ENCODE data around the gene CCDC85C. TPM values are rescaled to one million over a fixed set of nuclear protein-coding genes. Genes with fewer than 3 reads are reported as not detected.
A peak's percentile ranks its signal among the peaks of the same experiment; 100 is the strongest.

Gene CCDC85C
- total and polyA plus RNA-seq, 4 donors = 8.4 to 34.5 (median 25.0) TPM

GRCh38 chr14:99561864-99562263 is 42.1 kb downstream of the CCDC85C start:
- Histone ChIP-seq H3K27me3 (ENCODE audit: control insufficient read depth, insufficient read depth, low read length) (no peaks in the 10 kb centered on the region), H3K4me1 (ENCODE audit: control insufficient read depth, insufficient read depth, low read length) (peaks cover 74% of the 10 kb centered on the region), H3K27ac (ENCODE audit: low read depth, low read length) (no peak overlapping the region), H3K4me3 (ENCODE audit: low read depth, low read length) (no peak overlapping the region), H3K9me3 (ENCODE audit: control insufficient read depth, insufficient read depth, low read length) (no peaks in the 10 kb centered on the region), H3K36me3 (ENCODE audit: control insufficient read depth, insufficient read depth, low read length) (peaks cover 4% of the 10 kb centered on the region)
- DNase-seq (ENCODE audit: low read depth in 4 of 6, low spot score in 6 of 6) = no peak
- WGBS (ENCODE audit: insufficient coverage) = 76% methylated on average over 10 of the region's 10 CpGs

- peak in 1 of 6 donors; percentile 38 for DNase-seq (ENCODE audit: low read depth in 4 of 6, low spot score in 6 of 6)
- peaks cover 4% of the 10 kb centered on the region for H3K36me3 ChIP-seq (ENCODE audit: control insufficient read depth, insufficient read depth, low read length)
- H3K9me3 ChIP-seq (ENCODE audit: control insufficient read depth, insufficient read depth, low read length) = no peaks in the 10 kb centered on the region
- peaks cover 68% of the 10 kb centered on the region for H3K4me1 ChIP-seq (ENCODE audit: control insufficient read depth, insufficient read depth, low read length)
- 49% methylated on average over 15 of the region's 15 CpGs for WGBS (ENCODE audit: insufficient coverage)
- H3K27ac ChIP-seq (ENCODE audit: low read depth, low read length) = no peak overlapping the region
- H3K27me3 ChIP-seq (ENCODE audit: control insufficient read depth, insufficient read depth, low read length) = no peaks in the 10 kb centered on the region
- H3K4me3 ChIP-seq (ENCODE audit: low read depth, low read length) = no peak overlapping the region
Measured at GRCh38 chr14:99560922-99561683, 42.9 kb downstream of the CCDC85C start.

GRCh38 chr14:99560403-99560802 is 43.6 kb downstream of the CCDC85C start:
- DNase-seq (ENCODE audit: low read depth in 4 of 6, low spot score in 6 of 6) = no peak
- Histone ChIP-seq H3K27ac (ENCODE audit: low read depth, low read length) (no peak overlapping the region), H3K27me3 (ENCODE audit: control insufficient read depth, insufficient read depth, low read length) (no peaks in the 10 kb centered on the region), H3K9me3 (ENCODE audit: control insufficient read depth, insufficient read depth, low read length) (no peaks in the 10 kb centered on the region), H3K4me1 (ENCODE audit: control insufficient read depth, insufficient read depth, low read length) (peaks cover 61% of the 10 kb centered on the region), H3K36me3 (ENCODE audit: control insufficient read depth, insufficient read depth, low read length) (peaks cover 4% of the 10 kb centered on the region), H3K4me3 (ENCODE audit: low read depth, low read length) (no peak overlapping the region)
- 92% methylated on average over 10 of the region's 13 CpGs for WGBS (ENCODE audit: insufficient coverage)

- Histone ChIP-seq H3K27me3 (ENCODE audit: control insufficient read depth, insufficient read depth, low read length) (no peaks in the 10 kb centered on the region), H3K4me3 (ENCODE audit: low read depth, low read length) (no peak overlapping the region), H3K36me3 (ENCODE audit: control insufficient read depth, insufficient read depth, low read length) (peaks cover 4% of the 10 kb centered on the region), H3K4me1 (ENCODE audit: control insufficient read depth, insufficient read depth, low read length) (peaks cover 60% of the 10 kb centered on the region), H3K9me3 (ENCODE audit: control insufficient read depth, insufficient read depth, low read length) (no peaks in the 10 kb centered on the region), H3K27ac (ENCODE audit: low read depth, low read length) (no peak overlapping the region)
- WGBS (ENCODE audit: insufficient coverage) = 72% methylated on average over 14 of the region's 16 CpGs
- DNase-seq (ENCODE audit: low read depth in 4 of 6, low spot score in 6 of 6) = no peak
Measured at GRCh38 chr14:99559286-99559990, 44.6 kb downstream of the CCDC85C start.

GRCh38 chr14:99556134-99556791 is 47.7 kb downstream of the CCDC85C start:
- no peak overlapping the region for H3K27ac ChIP-seq (ENCODE audit: low read depth, low read length)
- H3K27me3 ChIP-seq (ENCODE audit: control insufficient read depth, insufficient read depth, low read length) = no peaks in the 10 kb centered on the region
- no peak overlapping the region for H3K4me3 ChIP-seq (ENCODE audit: low read depth, low read length)
- H3K9me3 ChIP-seq (ENCODE audit: control insufficient read depth, insufficient read depth, low read length) = no peaks in the 10 kb centered on the region
- DNase-seq (ENCODE audit: low read depth in 4 of 6, low spot score in 6 of 6) = no peak
- H3K36me3 ChIP-seq (ENCODE audit: control insufficient read depth, insufficient read depth, low read length) = peaks cover 4% of the 10 kb centered on the region
- 94% methylated on average over 8 of the region's 10 CpGs for WGBS (ENCODE audit: insufficient coverage)
- peaks cover 39% of the 10 kb centered on the region for H3K4me1 ChIP-seq (ENCODE audit: control insufficient read depth, insufficient read depth, low read length)

GRCh38 chr14:99554757-99555531 is 49.1 kb downstream of the CCDC85C start:
- Histone ChIP-seq H3K4me1 (ENCODE audit: control insufficient read depth, insufficient read depth, low read length) (peaks cover 26% of the 10 kb centered on the region), H3K27ac (ENCODE audit: low read depth, low read length) (no peak overlapping the region)
- WGBS (ENCODE audit: insufficient coverage) = 93% methylated on average over 9 of the region's 9 CpGs

GRCh38 chr14:99554184-99554583 is 49.8 kb downstream of the CCDC85C start:
- Histone ChIP-seq H3K36me3 (ENCODE audit: control insufficient read depth, insufficient read depth, low read length) (no peaks in the 10 kb centered on the region), H3K4me1 (ENCODE audit: control insufficient read depth, insufficient read depth, low read length) (peaks cover 27% of the 10 kb centered on the region), H3K27ac (ENCODE audit: low read depth, low read length) (no peak overlapping the region), H3K9me3 (ENCODE audit: control insufficient read depth, insufficient read depth, low read length) (no peaks in the 10 kb centered on the region), H3K4me3 (ENCODE audit: low read depth, low read length) (no peak overlapping the region), H3K27me3 (ENCODE audit: control insufficient read depth, insufficient read depth, low read length) (no peaks in the 10 kb centered on the region)
- DNase-seq (ENCODE audit: low read depth in 4 of 6, low spot score in 6 of 6) = peak in 1 of 6 donors; percentile 45
- 33% methylated on average over 12 of the region's 12 CpGs for WGBS (ENCODE audit: insufficient coverage)

More at GRCh38 chr14:99554757-99555531, 49.1 kb downstream of the CCDC85C start:
- Histone ChIP-seq H3K4me3 (ENCODE audit: low read depth, low read length) (no peak overlapping the region), H3K9me3 (ENCODE audit: control insufficient read depth, insufficient read depth, low read length) (no peaks in the 10 kb centered on the region), H3K36me3 (ENCODE audit: control insufficient read depth, insufficient read depth, low read length) (no peaks in the 10 kb centered on the region), H3K27me3 (ENCODE audit: control insufficient read depth, insufficient read depth, low read length) (no peaks in the 10 kb centered on the region)
- DNase-seq (ENCODE audit: low read depth in 4 of 6, low spot score in 6 of 6) = no peak

GRCh38 chr14:99552572-99553216 is 51.3 kb downstream of the CCDC85C start:
- no peaks in the 10 kb centered on the region for H3K27me3 ChIP-seq (ENCODE audit: control insufficient read depth, insufficient read depth, low read length)
- H3K4me1 ChIP-seq (ENCODE audit: control insufficient read depth, insufficient read depth, low read length) = peaks cover 39% of the 10 kb centered on the region
- no peak overlapping the region for H3K4me3 ChIP-seq (ENCODE audit: low read depth, low read length)
- no peak for DNase-seq (ENCODE audit: low read depth in 4 of 6, low spot score in 6 of 6)
- H3K27ac ChIP-seq (ENCODE audit: low read depth, low read length) = no peak overlapping the region
- H3K36me3 ChIP-seq (ENCODE audit: control insufficient read depth, insufficient read depth, low read length) = no peaks in the 10 kb centered on the region
- WGBS (ENCODE audit: insufficient coverage) = 83% methylated on average over 9 of the region's 13 CpGs
- no peaks in the 10 kb centered on the region for H3K9me3 ChIP-seq (ENCODE audit: control insufficient read depth, insufficient read depth, low read length)
